ENCODE results near the gene TMEM245.
"Not testable (repeated sequence)": the region's sequence is repeated elsewhere in the genome, so short reads cannot be mapped to it uniquely, and the experiment has no call there.

Gene TMEM245

GRCh38 chr9:109063760-109064159 lies 56.0 kb downstream of the TMEM245 start:
- no peak for DNase-seq (ENCODE audit: low spot score)

GRCh38 chr9:109062543-109062942 lies 57.2 kb downstream of the TMEM245 start:
- DNase-seq (ENCODE audit: low spot score) = no peak

DNA sequence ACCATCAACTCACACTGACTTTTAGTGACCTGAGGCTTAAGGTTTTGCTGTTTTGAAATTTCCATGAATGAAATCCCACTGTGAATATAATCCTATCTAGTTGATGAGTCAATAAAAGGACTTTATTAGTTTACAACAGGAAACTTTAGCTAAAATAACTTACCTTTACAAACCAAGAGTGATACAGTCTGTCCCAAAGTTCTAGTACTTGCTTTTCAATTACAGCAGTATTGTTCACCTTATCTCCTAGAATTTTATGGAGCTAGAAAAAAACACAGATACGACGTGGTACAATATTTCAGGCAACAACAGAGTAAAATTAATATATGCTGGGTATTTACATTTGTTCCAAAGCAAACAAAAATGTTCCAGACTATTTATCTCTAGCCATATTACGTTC lies 59.6 kb downstream of the TMEM245 start:
- DNase-seq (ENCODE audit: low spot score) = no peak

- not testable (repeated sequence) for DNase-seq (ENCODE audit: low spot score)
Measured at GRCh38 chr9:109053121-109053520, 66.6 kb downstream of the TMEM245 start.

- DNase-seq (ENCODE audit: low spot score) = no peak
Measured at GRCh38 chr9:109052416-109052815, 67.3 kb downstream of the TMEM245 start.

GRCh38 chr9:109051733-109052132 lies 68.0 kb downstream of the TMEM245 start:
- no peak for DNase-seq (ENCODE audit: low spot score)

DNA sequence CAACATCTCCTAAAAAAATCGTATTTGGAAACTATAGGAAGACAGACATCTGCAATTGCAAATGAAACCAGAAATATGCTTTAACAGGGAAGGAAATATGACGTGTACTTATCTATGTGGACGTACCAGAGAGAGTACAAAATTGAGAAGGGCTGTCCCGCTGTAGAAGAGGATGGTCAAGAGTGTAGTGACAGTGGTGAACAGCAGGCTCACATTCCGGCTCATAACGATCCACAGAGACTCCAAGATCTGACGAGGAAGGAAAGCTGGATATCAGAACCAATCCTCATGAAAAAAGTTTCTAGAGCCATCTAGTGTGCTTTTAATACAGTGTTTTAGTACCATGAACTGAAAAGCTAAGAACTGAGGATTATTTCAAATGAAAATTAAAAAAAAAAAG lies 69.3 kb downstream of the TMEM245 start:
- DNase-seq (ENCODE audit: low spot score) = no peak

DNA sequence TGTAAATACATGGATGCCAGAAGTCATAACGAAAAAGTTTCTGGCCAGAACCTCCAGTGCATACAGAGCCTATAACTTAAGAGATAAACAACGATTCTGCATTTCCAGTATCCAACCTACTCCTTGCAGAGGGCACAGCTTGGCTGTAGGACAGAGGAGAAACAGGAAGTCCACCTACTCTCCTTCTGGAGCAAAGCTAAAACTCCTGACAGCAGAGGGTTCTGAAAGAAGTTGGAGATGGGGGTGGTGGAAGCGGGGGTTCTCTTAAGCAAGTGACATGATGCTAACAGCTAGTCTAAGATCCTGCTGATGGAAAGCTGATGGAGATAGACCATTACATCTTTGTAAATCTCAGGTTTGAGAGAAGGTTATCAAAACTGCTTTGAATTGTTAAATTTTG lies 70.9 kb downstream of the TMEM245 start:
- DNase-seq (ENCODE audit: low spot score) = no peak

GRCh38 chr9:109047259-109047658 lies 72.5 kb downstream of the TMEM245 start:
- DNase-seq (ENCODE audit: low spot score) = no peak

DNA sequence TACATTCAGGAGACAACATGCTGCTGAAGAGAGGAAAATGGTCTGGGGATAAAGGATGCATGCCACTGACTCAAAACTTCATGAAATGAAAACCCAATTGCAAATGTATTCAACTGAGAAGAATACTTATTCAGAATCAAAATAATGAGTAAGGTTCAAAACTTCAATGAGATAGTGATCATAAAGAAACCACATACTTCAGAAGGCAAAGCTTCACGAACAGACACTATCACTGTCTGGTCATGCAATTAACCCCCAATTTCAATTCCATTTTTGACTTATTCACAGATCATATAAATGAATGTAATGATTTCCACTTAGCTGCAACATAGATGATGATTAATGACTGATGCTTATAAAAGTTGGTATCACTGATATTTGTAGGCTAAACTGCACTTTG lies 73.4 kb downstream of the TMEM245 start:
- DNase-seq (ENCODE audit: low spot score) = no peak

DNA sequence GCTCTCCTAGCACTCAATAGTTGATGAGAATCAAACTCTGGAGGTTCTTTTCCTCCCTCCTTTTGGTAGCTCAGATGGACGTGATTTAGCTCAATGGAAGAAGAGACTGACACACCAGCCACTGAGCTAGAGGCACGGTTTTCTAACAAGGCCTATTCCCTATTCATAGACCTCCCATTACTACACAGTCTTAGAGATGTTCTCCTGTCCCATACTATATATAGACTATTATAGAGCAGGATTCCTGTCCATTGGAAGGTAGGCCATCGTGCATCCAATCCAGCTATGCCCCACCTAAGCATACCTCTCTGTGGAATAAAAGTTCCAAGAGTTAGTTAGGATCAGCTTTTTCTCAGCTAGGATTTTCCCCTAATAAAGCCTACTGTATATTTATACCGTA lies 76.2 kb downstream of the TMEM245 start:
- DNase-seq (ENCODE audit: low spot score) = no peak

DNA sequence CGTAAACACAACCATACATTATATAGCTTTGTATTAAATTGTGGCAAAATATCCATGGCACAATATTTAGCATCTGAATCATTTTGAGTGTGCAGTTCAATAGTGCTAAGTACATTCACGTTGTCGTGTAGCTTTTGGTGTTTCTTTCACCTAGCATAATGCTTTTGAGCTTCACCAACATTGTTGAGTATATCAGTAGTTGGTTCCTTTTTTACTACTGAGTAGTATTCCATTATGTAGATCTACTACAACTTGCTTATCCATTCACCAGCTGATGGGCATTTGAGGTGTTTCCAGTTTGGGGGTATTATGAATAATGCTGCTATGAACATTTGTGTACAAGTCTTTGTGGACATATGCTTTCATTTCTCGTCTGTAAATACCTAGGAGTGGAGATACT lies 79.2 kb downstream of the TMEM245 start:
- DNase-seq (ENCODE audit: low spot score) = no peak

GRCh38 chr9:109039539-109039938 lies 80.2 kb downstream of the TMEM245 start:
- DNase-seq (ENCODE audit: low spot score) = no peak

GRCh38 chr9:109037946-109038715 lies 81.6 kb downstream of the TMEM245 start:
- no peak for DNase-seq (ENCODE audit: low spot score)

GRCh38 chr9:109036744-109037680 lies 82.7 kb downstream of the TMEM245 start:
- no peak for DNase-seq (ENCODE audit: low spot score)

DNA sequence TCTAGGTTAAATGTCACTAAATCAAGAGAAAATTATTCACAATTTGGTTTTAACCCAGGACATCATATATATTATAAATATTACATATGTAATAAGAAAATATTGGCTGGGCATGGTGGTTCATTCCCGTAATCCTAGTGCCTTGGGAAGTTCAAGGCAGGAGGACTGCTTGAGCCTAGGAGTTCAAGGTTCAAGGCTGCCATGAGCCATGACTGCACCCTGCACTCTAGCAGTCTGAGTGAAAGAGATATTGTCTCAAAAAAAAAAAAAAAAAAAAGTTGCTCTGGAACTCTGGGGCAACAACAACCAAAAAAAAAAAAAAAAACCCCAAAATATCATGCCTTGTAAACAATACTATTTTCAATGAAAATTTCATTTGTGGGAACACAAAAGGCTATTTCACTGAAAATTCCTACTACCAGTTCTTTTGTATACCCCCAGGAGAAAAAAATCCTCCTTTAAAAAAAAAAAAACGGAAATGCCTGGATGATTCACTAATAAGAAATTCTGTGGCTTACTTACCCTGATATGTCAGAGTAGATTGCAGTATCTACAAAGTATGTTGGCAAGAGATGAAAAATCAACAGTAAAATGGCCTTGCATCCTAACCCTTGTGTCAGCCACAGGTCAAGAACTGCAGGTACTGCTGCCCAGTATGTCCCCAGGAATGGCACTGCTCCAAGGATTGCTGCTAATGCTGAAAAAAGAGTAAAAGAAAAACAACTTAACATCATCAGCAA lies 83.9 kb downstream of the TMEM245 start:
- DNase-seq (ENCODE audit: low spot score) = no peak

DNA sequence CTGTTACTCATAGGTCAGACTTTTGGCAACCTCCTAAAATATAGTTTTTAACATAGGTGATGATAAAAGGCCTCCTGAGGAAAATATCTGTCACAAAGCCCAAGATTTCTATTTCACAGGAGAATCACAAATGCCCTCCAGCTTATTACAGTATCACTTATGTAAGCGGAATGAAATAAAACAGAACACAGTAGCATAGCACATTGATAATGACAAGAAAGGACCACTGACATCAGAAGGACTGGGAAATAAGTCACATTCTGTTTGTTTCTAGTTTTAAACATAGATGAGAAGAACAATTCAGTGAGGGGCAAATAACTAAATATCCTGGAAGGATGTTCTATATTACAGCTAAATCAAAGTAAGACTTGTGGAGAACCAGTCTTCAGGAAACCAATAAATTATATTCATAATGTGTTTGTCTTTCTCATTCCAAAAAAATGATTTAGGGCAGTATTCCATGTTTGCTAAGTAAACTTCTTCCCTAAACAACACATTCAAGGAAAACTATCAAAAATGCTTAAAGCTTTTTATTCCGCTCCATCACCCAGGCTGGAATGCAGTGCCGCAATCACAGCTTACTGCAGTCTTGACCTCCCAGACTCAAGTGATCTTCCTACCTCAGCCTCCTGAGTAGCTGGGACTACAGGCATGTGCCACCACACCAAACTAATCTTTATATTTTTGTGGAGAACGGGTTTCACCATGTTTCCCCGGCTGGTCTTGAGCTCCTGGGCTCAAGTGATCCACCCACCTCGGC lies 85.6 kb downstream of the TMEM245 start:
- DNase-seq (ENCODE audit: low spot score) = no peak

DNA sequence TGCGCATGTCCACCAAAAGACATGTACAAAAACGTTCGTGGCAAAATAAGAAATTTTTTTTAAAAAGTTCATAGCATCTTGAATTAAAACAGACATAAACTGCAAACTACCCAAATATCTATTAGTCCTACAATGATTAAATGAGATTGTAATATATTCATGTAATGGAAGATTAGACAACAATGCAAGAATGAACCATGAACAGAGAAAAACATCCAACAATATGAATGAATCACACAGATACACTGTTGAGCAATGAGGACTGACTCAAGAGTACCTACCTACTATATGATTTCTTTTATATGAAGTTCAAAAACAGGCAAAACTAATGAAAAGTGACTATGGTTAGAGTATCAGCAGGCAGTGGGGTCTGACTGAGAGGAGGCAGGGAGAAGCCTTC lies 88.5 kb downstream of the TMEM245 start:
- DNase-seq (ENCODE audit: low spot score) = no peak

GRCh38 chr9:109030426-109030825 lies 89.3 kb downstream of the TMEM245 start:
- DNase-seq (ENCODE audit: low spot score) = no peak

- no peak for DNase-seq (ENCODE audit: low spot score)
Measured at GRCh38 chr9:109028457-109028856, 91.3 kb downstream of the TMEM245 start.

GRCh38 chr9:109027176-109027575 lies 92.6 kb downstream of the TMEM245 start:
- no peak for DNase-seq (ENCODE audit: low spot score)

DNA sequence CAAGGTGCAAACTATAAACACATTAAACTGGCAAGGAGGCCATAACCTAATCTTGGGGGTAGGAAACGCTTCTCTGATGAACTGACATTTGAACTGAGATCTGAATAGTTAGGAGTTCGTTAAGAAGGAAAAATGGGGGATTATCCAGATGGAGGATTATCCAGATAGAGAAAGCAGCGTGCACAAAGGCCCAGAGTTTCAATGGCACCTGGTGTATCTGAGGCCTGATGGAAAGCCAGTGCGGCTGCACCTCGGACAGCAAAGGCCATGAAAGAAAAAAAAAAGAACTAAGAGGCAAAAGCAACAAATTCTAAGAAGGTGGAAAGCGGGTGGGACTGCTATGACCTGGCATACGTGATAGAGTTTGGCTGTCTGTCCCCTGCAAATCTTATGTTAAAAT lies 93.4 kb downstream of the TMEM245 start:
- DNase-seq (ENCODE audit: low spot score) = no peak
